ENCODE results near the gene HK3.

HK3 gene

DNA sequence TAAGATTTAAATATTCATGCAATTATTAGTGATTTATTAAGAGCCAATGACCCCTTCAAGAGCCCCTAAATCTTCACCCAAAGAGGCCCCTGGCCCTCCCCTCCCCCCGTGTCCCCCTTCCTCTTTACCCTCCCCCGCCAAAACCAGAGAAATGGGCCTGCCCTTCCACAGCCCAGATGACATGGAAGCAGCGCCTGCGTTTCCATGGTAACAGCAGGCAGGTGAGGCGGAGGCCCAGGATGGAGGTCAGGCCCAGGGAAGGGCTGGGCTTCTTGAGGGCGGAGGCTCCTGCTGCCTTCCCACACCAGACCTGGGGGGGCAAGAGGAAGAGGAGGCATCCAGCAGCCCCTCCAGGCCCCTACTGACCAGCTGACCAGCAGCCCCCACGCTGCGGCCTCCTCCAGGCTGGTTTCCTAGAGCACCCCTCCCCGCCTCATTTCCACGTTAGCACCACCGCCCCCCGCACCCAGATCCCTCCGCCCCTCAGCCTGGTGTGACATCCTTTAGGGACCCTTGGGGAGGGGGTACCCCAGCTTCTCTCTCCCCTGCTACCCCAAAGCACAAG is 51.3 kb downstream of the HK3 start:
- DNase-seq: no peak

DNA sequence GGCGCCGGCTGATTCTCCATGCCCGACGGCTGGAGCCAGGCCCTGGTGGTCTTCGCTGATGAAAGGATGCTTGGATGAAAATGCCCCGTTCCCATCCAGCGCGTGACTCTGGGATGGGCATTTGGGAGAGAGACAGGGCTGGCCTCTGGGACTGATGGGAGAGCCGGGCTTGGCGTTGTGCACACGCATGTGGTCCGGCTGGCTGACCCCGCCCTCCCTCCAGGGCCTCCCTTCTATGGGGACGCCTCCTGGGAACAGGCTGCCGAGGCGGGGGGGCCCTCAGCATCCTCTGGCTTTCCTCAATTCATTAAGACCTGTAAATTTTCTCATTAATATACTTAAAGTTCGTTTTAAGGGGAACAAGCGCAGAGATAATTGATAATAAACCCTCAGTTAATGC is 52.0 kb downstream of the HK3 start:
- no peak for DNase-seq

DNA sequence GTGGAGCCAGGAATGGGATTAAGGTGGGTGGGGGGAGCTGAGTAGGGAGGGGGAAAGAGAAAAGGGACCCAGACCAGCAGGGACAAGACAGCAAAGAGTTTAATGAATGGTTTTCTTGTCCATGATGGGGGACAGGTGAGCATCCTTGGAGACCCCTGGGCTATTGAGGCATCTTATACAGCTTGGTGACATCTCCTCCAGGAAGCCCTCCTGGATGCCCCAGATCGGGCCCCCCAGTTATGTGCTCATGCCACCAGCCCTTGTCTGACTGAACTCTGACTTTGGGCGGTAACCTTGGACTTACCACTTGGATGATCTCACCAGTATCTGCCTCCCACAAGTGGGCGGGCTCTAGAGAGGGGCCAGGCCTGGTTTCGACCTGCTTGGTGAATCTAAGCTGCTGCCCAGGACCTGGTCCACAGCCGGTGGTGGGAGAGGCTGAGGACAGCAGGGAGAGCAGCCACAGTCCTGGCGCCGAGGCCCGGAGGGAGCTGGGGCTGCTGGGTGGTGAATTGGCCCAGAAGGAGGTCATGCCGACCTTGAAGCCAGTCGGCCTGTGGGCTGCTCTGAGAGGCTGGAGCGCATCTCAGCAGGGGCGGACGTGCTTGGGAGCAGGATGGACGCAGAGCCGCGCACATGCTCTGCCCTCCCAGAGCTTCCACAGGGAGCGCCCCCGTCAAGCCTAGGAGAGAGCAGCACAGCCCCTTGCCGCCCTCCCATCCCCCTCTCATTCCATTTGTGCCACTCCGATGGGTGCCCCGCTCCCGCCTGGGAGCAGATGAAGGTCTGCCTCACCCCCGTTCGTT is 52.6 kb downstream of the HK3 start:
- no peak for DNase-seq

DNA sequence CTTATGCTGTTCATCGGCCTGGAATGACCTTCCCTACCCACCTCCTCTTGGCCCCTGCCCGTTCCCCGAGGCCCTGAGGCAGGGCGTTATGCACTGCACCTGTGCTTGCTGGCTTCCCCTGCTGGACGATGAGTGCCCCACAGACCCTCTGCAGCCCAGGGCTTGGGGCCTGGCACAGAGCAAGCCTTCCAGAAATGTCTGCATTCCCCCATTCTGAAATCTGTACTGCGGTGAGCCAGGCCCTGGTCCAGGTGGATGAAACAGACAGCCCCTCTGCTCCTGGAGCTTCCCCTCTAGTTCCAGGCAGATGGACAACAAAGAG is 53.8 kb downstream of the HK3 start:
- DNase-seq: no peak

GRCh38 chr5:176844706-176845391 is 54.3 kb downstream of the HK3 start:
- peak; percentile 9 for DNase-seq

DNA sequence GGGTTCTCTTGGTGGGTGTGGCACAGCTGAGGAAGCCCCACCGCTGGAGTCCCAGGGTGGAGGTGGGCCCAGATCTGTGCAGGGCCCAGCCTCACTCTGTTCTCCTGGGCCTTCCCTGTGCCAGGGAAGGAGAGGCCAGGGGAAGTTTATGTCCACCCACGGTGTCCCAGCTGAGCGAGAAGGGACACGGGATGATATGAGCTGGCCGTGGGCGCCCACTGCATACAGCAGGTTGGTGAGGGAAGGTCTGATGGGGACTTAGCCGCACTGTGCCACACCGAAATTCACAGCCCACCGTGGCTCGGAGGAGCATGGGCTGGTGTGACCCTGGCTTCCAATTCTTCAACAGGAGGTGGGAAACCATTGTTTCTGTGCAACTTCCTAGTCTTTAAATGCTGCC is 54.9 kb downstream of the HK3 start:
- DNase-seq: no peak

DNA sequence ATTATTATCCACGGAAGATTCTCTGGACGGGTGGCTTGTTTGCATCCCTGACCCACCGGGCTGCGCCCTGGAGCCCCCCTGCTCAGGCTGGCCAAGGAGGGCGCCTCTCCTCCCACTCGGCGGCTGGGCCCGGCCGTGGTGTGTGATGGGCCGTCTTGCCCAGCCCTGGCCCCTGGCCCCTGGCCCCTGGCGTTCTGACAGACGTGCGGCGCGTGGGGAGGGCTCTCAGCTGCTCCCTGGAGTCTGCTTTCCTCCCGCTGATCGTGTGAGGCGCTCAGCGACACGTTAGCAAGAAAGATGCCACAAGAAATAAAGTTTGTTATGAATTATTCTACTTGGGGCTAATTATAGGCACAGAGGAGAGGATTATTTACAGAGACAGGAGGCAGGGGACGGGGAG is 55.5 kb downstream of the HK3 start:
- no peak for DNase-seq

DNA sequence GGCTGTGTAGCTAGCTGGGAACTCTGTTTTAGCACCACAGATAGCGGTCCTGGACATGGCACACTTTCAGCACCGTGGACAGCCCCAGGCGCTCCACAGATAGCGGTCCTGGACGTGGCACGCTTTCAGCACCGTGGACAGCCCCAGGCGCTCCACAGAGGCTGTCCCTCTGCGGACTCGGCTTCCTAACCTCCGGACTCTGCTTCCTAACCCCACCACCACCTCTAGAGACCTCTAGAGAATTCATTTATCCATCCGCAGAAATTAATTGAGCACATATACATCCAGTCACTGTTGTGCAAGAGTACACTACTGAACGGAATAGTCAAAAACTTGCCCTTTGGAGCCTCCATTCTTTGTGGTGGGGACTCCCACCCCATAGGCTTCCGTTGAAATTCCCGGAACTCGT is 61.4 kb downstream of the HK3 start:
- DNase-seq: peak; percentile 86

DNA sequence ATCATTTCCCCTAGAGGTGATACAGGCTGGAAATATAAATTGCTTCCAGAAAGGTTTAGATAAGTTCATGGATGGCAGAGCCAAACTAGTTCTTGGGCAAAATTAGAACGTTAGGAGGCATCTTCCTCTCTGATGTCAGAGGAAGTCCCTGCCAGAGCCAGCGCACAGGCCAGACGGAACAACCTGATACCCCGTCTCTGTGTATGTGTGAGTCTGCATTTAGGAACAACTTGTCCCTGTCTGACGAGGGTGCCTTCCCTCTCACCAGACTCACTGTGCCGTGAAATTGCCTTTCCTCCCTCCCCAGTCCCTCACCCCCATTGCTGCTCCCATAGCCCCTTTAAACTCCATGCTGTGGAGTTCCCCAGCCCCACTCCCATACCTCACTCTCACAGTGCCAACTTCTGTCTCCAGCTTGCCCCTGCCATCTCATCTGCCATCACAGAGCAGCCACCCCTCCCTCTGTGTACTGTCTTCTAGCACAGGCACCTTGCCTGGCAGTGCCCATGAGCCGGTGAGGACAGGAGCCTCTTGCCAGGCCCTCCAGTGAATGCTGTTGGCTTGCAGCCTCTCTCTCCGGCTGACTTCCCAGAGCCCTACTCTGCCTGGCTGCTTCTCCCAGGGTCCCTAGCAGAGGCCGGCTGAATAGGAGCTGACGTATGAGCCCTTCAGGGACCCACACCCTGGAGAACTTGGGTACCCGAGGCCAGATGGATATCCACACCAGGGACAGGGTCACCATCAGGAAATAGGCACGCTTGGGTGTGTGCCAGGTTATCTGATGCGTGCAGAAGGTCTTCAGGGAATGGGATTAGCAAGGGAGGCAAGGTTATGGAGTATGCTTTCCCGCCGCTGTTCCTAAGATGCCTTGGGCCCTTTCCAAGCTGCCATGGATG is 62.1 kb downstream of the HK3 start:
- no peak for DNase-seq

GRCh38 chr5:176835918-176836317 is 63.2 kb downstream of the HK3 start:
- DNase-seq: no peak

DNA sequence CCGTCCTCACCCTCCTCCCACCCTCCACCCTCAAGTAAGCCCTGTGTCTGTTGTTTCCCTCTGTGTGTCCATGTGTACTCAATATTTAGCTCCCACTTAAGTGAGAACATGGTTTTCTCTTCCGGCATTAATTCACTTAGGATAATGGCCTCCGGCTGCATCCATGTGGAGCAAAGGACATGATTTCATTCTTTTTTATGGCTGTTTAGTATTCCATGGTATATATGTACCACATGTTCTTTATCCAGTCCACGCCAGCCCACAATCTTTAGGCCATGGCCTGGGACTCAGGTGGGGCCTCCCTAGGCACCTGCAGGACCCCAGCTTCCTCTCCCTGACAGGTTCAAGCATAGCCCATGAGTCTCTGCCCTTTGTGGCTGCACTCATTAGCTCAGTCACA is 65.9 kb downstream of the HK3 start:
- no peak for DNase-seq

DNA sequence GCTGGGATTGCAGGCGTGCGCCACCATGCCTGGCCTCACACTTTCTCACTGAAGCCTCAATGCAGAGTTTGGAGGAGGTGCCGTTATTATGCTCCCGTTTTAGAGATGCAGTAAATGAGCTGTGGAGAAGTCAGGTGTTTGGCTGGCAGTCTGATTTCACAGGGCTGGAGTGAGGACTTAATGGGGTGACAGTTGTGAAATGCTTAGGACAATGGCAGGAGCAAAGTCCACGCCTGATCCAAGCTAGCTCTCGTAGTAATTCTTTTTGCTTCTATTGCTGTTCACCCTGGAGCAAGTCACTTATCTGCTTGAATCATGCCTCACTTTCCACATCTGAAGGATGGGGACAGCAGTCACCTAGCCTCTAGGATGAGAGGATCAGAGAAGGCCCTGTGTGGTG is 67.0 kb downstream of the HK3 start:
- DNase-seq: no peak

- no peak for DNase-seq
Measured at GRCh38 chr5:176831425-176831824, 67.7 kb downstream of the HK3 start.

- no peak for DNase-seq
Measured at GRCh38 chr5:176830995-176831423, 68.1 kb downstream of the HK3 start.
